Stimulated activated naive B cell treated with anti-CD40 and anti-IgM and Interleukin-4, amounts not matched to agents 10 μg/mL and 1 μg/mL and 100 μg/mL, for 72 hours (primary cell): Measurements from ENCODE around the gene KRTAP10-8.
"Not testable (repeated sequence)": the region's sequence is repeated elsewhere in the genome, so short reads cannot be mapped to it uniquely, and the experiment has no call there.

Experiments used
- ATAC-seq, 2 donors: fragments of 150-1000 bp; cut with Tn5 transposase; replicated peaks; 2 replicates each; pipeline ENCODE4 v1.10.0; 2021; ENCODE audit warnings: moderate library complexity in 1 of 2
- DNase-seq: peaks from one replicate; pipeline ENCODE4 v3.0.0; 2021
- H3K27ac Mint-ChIP-seq: one replicate; pipeline ENCODE4 v1.8.0; 2022; ENCODE audit warnings: mild to moderate bottlenecking, mixed read lengths
- H3K27me3 Mint-ChIP-seq, 2 donors: one replicate each; pipeline ENCODE4 v1.8.0; 2022; ENCODE audit warnings: mixed read lengths in 2 of 2
- H3K36me3 Mint-ChIP-seq, 2 donors: one replicate each; pipeline ENCODE4 v1.8.0; 2022; ENCODE audit warnings: mixed read lengths in 2 of 2, mild to moderate bottlenecking in 1 of 2
- H3K4me1 Mint-ChIP-seq, 2 donors: one replicate each; pipeline ENCODE4 v1.8.0; 2022; ENCODE audit warnings: mixed read lengths in 2 of 2, mild to moderate bottlenecking in 1 of 2
- H3K4me3 Mint-ChIP-seq, 2 donors: one replicate each; pipeline ENCODE4 v1.8.0; 2022; ENCODE audit warnings: mild to moderate bottlenecking in 2 of 2, mixed read lengths in 2 of 2, moderate library complexity in 1 of 2
- H3K9me3 Mint-ChIP-seq, 2 donors: one replicate each; pipeline ENCODE4 v1.8.0; 2022; ENCODE audit warnings: mixed read lengths in 2 of 2, mild to moderate bottlenecking in 1 of 2

Gene KRTAP10-8

DNA sequence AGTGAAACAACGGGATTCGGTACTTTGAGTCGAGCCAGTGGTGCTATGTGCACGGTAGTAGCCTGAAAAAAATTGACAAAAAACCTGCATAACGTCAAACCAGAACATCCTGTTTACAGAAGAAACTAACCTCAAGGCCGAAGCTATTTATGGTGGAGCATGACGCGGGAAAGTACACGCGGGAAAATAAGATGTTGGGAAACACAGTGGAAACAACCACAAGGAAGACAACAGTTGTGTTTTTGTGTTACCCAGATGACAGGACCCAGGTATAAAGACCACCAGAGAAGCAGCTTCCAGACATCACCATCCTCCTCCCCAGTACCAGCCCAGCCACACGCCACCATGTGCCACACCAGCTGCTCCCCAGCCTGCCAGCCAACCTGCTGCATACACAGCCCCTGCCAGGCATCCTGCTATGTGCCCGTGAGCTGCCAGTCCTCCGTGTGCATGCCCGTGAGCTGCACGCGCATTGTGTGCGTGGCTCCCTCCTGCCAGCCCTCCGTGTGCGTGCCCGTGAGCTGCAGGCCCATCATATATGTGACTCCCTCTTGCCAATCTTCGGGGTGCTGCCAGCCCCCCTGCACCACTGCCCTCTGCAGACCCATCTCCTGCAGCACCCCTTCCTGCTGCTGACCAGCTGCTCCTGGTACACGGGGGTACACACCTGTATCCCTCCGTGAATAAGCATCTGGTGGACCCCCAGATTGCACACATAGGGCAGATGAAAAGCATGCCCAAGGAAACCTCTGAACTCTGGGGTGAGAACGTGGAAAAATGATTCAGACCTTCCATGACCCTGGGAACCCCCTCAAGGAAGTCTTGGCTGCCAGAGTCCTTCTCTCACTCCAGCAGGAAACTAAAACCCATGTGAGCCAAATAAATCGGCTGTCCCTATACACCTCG lies 46.0 kb downstream of the KRTAP10-8 start, which contains the start of gene KRTAP12-3:
Gene KRTAP12-3, plus strand, starts transcription at position 298 of the 906 bp plus-strand sequence. Its CDS starts 48 bp downstream, at position 346.
- Mint-ChIP-seq H3K9me3 (peaks cover 18 to 21% of the 10 kb centered on the region in 2 donors), H3K4me1 (no peaks in the 10 kb centered on the region), H3K4me3 (no peak within 1 kb of the TSS), H3K27ac (no peak within 1 kb of the TSS), H3K36me3 (peaks cover 0 to 8% of the 10 kb centered on the region in 2 donors), H3K27me3 (peaks cover 46 to 54% of the 10 kb centered on the region in 2 donors)
- DNase-seq (no peak), ATAC-seq (no peak)

DNA sequence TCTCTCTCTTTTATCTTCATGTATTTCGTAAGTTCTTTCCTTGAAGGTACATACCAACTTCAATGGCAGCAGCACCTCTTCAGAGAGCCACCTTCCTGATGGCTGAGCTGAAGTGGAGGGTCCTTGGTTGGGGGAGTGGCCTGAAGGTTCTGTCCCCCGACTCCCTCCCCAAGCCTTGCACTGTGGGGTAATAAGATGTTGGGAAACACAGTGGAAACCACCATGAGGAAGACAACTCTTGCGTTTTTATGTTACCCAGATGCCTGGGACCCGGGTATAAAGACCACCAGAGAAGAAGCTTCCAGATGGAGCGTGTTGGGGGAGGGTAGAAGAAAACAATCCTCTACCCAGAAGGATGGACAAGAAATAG lies 46.6 kb downstream of the KRTAP10-8 start:
- Mint-ChIP-seq H3K4me1 (no peaks in the 10 kb centered on the region), H3K36me3 (peaks cover 0 to 8% of the 10 kb centered on the region in 2 donors)

DNA sequence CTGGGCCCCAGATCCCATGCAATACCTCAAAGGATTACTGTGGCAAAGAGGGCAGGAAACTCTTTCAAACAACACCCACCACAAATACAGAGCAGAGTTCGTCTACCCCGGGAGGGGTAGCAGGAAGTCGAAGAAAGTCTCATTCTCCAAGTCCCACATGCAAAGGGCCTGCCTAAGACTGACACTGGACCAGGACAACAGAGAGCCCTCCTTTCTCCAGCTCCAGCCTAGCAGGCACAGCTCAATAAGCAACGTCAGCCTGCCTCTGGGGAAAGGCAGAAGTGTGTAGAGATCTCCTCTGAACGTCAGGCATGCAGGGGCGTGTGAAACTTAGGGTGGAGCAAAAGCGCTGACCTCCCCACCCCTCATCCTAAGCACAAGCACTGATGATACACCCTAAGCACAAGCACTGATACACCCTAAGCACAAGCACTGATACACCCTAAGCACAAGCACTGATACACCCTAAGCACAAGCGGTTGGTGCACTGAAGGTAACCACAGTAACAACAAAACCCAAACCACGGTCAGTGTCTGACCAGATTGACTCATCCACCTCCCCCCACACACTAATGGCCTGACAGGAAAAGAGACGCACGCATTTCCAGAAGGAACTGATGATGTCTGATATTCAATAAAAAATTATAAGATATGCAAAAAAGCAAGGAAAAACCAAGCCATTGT lies 47.2 kb downstream of the KRTAP10-8 start:
- peaks cover 18 to 21% of the 10 kb centered on the region in 2 donors for H3K9me3 Mint-ChIP-seq
- H3K4me3 Mint-ChIP-seq: no peak overlapping the region
- no peak overlapping the region for H3K27ac Mint-ChIP-seq
- DNase-seq (no peak), ATAC-seq (no peak)
- H3K4me1 Mint-ChIP-seq: no peaks in the 10 kb centered on the region
- peaks cover 46 to 50% of the 10 kb centered on the region in 2 donors for H3K27me3 Mint-ChIP-seq
- H3K36me3 Mint-ChIP-seq: peaks cover 0 to 8% of the 10 kb centered on the region in 2 donors

More for the DNA sequence above, 46.6 kb downstream of the KRTAP10-8 start:
- no peak for ATAC-seq
- Mint-ChIP-seq H3K9me3 (peaks cover 18 to 21% of the 10 kb centered on the region in 2 donors), H3K4me3 (no peak overlapping the region), H3K27ac (no peak overlapping the region), H3K27me3 (peaks cover 46 to 54% of the 10 kb centered on the region in 2 donors)
- no peak for DNase-seq

DNA sequence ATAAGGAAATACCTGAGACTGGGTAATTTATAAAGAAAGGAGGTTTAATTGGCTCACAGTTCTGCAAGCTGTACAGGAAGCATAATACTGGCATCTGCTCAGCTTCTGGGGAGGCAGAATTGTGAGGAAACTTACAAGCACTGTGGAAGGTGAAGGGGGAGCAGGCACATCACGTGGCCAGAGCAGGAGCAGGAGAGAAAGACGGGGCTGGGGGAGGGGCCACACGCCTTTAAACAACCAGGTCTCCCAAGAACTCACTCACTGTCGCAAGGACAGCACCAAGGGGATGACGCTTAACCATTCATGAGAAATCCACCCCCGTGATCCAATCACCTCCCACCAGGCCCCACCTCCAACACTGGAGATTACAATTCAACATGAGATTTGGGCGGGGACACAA lies 49.7 kb downstream of the KRTAP10-8 start:
- peaks cover 58 to 65% of the 10 kb centered on the region in 2 donors for H3K27me3 Mint-ChIP-seq
- H3K36me3 Mint-ChIP-seq, ATAC-seq: not testable (repeated sequence)

More for the DNA sequence above, 49.7 kb downstream of the KRTAP10-8 start:
- H3K4me3 Mint-ChIP-seq, DNase-seq, H3K27ac Mint-ChIP-seq, H3K4me1 Mint-ChIP-seq: not testable (repeated sequence)
- peaks cover 11 to 22% of the 10 kb centered on the region in 2 donors for H3K9me3 Mint-ChIP-seq
